ENCODE measurements around the gene EFNB3.

The EFNB3 gene

DNA sequence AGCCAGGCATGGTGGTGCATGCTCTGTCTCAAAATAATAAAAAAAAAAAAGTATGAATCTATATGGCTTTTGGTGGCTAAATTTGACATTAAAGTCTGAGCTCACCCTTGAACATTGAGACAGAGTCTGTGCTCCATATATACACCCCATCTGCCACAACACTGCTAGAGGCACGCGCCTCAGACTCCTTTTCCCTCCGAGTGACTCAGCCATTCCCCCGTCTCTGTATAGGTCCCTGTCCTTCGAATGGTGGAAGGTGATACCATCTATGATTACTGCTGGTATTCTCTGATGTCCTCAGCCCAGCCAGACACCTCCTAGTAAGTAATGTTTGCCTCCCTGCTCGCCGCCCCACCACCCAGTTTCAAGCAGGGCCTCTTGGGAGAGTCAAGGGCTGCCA is 4.5 kb upstream of the EFNB3 start:
- no peak for DNase-seq

- DNase-seq = no peak
These were observed 3.3 kb upstream of the EFNB3 start for GRCh38 chr17:7701681-7702080.

GRCh38 chr17:7702776-7703175 is 2.2 kb upstream of the EFNB3 start:
- DNase-seq = no peak

- no peak for DNase-seq
These were observed 1.2 kb upstream of the EFNB3 start for GRCh38 chr17:7703584-7704479.

DNA sequence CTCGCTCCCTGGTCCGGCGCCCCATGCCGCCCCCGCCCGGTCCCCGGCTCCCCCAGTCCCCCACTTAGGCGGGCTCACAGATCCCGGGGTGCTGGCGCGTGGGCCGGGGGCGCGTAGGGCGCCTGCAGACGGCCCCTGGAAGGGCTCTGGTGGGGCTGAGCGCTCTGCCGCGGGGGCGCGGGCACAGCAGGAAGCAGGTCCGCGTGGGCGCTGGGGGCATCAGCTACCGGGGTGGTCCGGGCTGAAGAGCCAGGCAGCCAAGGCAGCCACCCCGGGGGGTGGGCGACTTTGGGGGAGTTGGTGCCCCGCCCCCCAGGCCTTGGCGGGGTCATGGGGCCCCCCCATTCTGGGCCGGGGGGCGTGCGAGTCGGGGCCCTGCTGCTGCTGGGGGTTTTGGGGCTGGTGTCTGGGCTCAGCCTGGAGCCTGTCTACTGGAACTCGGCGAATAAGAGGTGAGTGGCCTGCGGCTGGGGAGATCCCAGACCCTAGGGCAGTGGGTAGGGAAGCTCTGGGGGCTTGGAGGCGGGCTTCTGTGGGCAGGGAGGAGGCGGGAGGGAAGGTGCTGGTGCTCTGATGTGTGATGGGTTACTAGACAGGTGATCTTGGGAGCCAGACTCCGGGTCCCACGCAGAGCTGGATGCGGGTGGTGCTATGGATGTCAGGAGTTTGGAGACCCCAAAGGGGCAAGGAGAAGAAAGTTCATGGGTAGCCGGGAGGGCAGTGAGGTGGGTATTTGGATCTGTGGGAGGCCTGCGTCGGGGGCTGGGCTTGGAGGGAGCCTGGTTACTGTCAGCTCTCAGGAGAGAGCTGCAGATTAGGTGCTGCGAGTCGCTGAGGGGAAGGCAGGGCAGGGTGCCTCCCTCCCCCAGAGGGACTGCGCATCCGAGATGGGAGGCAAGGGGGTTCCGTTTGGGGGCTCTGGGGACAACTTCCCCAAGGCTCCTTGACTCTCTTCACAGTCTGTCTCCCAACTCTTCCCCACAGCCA is 560 bp downstream of the EFNB3 start:
- no peak for DNase-seq

- DNase-seq = no peak
These were observed 1.8 kb downstream of the EFNB3 start for GRCh38 chr17:7706631-7707354.

- DNase-seq = no peak
These were observed 2.4 kb downstream of the EFNB3 start for GRCh38 chr17:7707446-7707845.

- DNase-seq = no peak
These were observed 3.1 kb downstream of the EFNB3 start for GRCh38 chr17:7707858-7708750.

DNA sequence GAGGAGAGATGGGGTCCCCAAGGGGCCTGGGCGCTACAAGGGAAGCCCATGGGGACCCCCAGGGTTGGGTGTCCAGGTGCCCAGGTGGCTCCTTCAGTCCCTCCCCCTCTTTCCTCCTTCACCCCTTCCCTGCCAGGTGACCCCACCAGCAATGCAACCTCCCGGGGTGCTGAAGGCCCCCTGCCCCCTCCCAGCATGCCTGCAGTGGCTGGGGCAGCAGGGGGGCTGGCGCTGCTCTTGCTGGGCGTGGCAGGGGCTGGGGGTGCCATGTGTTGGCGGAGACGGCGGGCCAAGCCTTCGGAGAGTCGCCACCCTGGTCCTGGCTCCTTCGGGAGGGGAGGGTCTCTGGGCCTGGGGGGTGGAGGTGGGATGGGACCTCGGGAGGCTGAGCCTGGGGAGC is 4.0 kb downstream of the EFNB3 start:
- DNase-seq = no peak

GRCh38 chr17:7710301-7710700 is 5.3 kb downstream of the EFNB3 start:
- DNase-seq = no peak

- DNase-seq = no peak
These were observed 6.2 kb downstream of the EFNB3 start for GRCh38 chr17:7711051-7711755.

GRCh38 chr17:7712111-7712771 is 7.2 kb downstream of the EFNB3 start:
- no peak for DNase-seq

DNA sequence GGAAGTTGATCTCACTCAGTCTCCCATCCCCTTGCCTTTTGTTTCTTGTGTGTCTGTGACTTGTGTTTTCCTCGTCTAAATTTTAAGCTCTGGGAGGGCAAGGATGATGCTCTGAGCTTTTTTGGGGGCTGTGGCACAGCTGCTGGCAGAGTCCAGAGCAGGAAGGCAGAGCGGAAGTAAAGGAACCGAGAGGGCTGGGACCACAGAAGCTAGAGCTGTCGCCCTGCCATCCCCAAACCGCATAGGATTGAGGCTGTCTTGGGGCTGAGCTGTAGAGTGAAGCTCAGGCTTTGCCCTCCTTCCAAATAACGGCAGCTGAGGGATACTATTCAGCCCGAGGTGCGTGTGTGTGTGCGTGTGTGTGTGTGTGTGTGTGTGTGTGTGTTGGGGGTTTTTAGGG is 8.8 kb downstream of the EFNB3 start:
- peak; percentile 52 for DNase-seq

DNA sequence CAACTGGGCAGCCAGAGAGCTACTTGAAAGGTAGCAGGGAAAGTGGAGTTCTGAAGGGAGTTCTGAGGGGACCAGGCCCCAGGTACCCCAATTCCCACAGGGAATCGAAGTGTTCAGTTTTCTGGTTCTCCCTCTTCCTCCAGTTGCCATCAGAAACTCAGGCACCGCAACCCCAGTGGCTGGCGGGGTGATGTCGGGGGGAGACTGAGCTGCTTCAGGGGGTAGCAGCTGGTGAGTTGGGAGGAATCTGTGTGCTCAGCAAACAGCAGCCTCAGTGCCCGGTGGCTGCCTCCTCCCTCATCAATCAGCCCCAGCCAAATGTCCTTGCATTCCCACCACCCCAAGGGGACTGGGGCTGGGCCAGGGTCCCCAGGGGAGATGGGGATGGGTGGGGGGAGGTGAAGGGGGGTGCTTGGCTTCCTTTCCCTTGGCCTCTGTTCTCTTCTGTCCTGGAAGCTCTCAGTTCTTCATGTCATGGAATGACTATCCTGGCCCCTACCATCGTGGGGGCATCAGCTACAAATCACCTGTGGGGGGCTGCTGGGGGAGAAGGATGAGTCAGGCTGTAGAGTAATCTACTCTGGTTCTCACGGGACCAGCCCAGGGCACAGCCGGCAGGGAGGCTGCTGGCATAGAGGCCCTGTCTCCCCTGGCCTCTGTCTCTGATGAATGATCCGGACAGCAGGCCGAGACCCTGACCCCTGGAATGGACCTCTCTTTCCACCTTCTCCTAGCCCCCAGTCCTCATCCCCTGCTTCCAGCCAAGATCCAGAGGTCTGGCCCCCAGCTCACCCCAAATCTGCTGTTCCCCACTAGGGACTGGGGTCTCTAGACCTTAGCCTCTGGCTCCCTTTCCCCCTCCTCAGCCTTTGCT is 10.0 kb downstream of the EFNB3 start:
- DNase-seq = no peak

- DNase-seq = no peak
These were observed 11.2 kb downstream of the EFNB3 start for GRCh38 chr17:7715936-7716886.

- peak; percentile 75 for DNase-seq
These were observed 12.1 kb downstream of the EFNB3 start, which contains the start of gene DNAH2 for GRCh38 chr17:7716901-7717755. TSS of gene DNAH2 (plus strand) at chr17:7717744. CDS start at chr17:7719735, 1,991 bp downstream.

- DNase-seq = no peak
These were observed 12.9 kb downstream of the EFNB3 start for GRCh38 chr17:7717756-7718350.

All from GDM1 (cell line).